ENCODE results near the gene NBPF6. TPM values are rescaled to one million over a fixed set of nuclear protein-coding genes. Genes with fewer than 3 reads are reported as not detected.
"Not testable (repeated sequence)": the region's sequence is repeated elsewhere in the genome, so short reads cannot be mapped to it uniquely, and the experiment has no call there.

Gene NBPF6
- total and polyA plus RNA-seq, 3 donors from 2014 or later, result 1.8 to 10.7 (median 6.8) TPM

DNA sequence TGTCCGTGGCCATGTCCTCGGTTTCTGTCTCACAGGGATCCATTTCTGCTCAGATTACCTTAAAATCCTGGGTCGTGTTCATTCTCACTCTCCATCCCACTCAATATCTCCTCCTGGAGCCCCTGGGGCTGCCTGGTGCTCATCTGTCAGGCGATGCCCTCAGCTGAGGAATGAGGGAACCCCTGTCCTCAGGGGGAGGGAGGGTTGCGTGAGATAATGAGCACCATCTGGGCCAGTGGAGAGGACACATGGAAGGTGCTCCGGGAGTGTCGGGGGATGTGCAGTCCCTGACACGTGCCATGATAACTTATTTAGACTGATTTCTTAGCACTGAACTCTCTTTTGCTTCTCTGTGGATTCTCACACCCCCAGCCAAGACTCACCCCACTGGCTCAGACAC lies 16.0 kb downstream of the NBPF6 start:
- H3K27ac ChIP-seq; H3K9me3 ChIP-seq; H3K36me3 ChIP-seq (ENCODE audit: low read depth, missing control alignments); DNase-seq; H3K4me3 ChIP-seq; intact Hi-C loops (cut with DNase I; ENCODE audit: low total_unique reads); H3K4me1 ChIP-seq; H3K27me3 ChIP-seq: not testable (repeated sequence)
- WGBS, 2 donors, result no CpG with 5 or more reads among the region's 8 CpGs

DNA sequence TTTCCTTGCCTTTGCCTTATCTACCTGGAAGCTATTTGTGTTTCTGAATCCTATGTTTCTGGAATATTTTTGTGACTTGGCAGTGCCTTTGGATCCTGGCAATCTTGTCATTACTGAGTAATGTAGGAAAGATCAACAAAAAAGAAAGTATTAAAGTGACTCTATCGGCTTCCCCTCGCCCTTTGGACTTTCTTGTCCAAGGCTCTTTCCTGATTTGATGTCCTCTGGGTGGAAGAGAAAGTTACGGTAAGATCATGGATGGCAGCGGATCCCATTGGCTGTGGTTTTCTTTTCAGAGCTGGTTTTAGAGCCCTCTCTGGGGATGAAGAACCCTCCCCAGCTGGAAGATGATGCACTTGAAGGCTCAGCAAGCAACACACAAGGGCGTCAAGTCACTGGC lies 17.0 kb downstream of the NBPF6 start:
- H3K4me3 ChIP-seq; DNase-seq; H3K27me3 ChIP-seq; H3K36me3 ChIP-seq (ENCODE audit: low read depth, missing control alignments); H3K4me1 ChIP-seq; intact Hi-C loops (cut with DNase I; ENCODE audit: low total_unique reads); H3K9me3 ChIP-seq; H3K27ac ChIP-seq: not testable (repeated sequence)
- no CpG with 5 or more reads among the region's 5 CpGs for WGBS, 2 donors

DNA sequence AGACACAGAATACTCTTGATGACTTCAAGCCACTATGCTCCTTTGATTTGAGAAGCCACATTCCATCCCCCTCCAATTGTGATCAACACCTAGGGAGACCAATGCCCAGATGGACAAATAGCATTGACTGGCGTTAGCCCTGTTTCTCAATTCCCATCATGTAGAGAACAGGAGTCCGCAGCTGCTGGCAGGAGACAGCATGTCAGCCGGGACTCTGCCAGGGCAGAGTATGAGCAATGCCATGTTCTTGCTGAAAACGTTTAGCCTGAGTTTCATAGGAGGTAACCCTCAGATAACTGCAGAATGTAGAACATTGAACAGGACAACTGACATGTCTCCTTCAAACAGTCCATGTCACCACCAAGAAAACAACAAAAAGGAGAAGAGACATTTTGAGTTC lies 20.6 kb downstream of the NBPF6 start:
- H3K27me3 ChIP-seq; H3K4me1 ChIP-seq; DNase-seq; intact Hi-C loops (cut with DNase I; ENCODE audit: low total_unique reads); H3K36me3 ChIP-seq (ENCODE audit: low read depth, missing control alignments); H3K27ac ChIP-seq; H3K9me3 ChIP-seq; H3K4me3 ChIP-seq: not testable (repeated sequence)
- WGBS, 2 donors, result 71 to 73% methylated on average over 4 of the region's 4 CpGs

DNA sequence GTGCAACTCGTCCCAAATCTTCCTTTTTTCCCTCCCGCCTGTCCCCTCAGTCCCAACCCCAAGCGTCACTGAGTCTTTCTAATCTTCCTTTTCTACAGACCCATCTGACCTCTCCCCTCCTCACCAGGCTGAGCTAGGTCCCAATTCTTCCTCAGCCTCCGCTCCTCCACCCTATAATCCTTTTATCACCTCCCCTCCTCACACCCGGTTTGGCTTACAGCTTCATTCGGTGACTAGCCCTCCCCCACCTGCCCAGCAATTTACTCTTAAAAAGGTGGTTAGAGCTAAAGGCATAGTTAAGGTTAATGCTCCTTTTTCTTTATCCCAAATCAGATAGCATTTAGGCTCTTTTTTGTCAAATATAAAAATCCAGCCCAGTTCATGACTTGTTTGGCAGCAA lies 24.4 kb downstream of the NBPF6 start:
- H3K27ac ChIP-seq; H3K27me3 ChIP-seq; H3K4me3 ChIP-seq; intact Hi-C loops (cut with DNase I; ENCODE audit: low total_unique reads); DNase-seq; H3K9me3 ChIP-seq; H3K36me3 ChIP-seq (ENCODE audit: low read depth, missing control alignments); H3K4me1 ChIP-seq: not testable (repeated sequence)
- WGBS, 2 donors, result 72 to 88% methylated on average over 6 of the region's 6 CpGs

DNA sequence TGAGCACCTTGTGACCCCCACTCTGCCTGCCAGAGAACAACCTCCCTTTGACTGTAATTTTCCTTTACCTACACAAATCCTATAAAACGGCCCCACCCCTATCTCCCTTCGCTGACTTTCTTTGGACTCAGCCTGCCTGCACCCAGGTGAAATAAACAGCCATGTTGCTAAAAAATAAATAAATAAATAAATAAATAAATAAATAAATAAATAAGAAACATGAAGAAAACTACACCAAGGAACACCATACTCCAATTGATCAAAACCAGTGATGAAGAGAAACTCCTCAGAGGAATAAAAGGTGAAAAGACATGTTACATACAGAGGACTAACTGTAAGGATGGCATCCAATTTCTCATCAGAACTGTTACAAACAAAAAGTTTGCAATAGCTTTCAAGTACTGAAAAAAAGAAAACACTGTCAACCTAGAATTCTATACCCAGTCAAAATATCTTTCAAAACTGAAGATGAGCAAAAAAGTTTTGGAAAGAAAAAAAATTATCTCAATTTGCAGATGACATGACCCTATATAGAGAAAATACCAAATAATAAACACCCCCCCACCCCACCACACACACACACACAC lies 28.4 kb downstream of the NBPF6 start:
- H3K4me3 ChIP-seq, result no peak overlapping the region
- no peaks in the 10 kb centered on the region for H3K36me3 ChIP-seq (ENCODE audit: low read depth, missing control alignments)
- no peaks in the 10 kb centered on the region for H3K4me1 ChIP-seq
- TF ChIP-seq POLR2A (IDR thresholded peaks at IDR 0.05), result no peak
- TF ChIP-seq, protein P1, sequence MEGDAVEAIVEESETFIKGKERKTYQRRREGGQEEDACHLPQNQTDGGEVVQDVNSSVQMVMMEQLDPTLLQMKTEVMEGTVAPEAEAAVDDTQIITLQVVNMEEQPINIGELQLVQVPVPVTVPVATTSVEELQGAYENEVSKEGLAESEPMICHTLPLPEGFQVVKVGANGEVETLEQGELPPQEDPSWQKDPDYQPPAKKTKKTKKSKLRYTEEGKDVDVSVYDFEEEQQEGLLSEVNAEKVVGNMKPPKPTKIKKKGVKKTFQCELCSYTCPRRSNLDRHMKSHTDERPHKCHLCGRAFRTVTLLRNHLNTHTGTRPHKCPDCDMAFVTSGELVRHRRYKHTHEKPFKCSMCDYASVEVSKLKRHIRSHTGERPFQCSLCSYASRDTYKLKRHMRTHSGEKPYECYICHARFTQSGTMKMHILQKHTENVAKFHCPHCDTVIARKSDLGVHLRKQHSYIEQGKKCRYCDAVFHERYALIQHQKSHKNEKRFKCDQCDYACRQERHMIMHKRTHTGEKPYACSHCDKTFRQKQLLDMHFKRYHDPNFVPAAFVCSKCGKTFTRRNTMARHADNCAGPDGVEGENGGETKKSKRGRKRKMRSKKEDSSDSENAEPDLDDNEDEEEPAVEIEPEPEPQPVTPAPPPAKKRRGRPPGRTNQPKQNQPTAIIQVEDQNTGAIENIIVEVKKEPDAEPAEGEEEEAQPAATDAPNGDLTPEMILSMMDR (IDR thresholded peaks at IDR 0.05), result no peak
- no peak for DNase-seq
- intact Hi-C loops (cut with DNase I; ENCODE audit: low total_unique reads), result no loop called here
- H3K9me3 ChIP-seq, result no peaks in the 10 kb centered on the region
- H3K27me3 ChIP-seq, result no peaks in the 10 kb centered on the region
- 84 to 90% methylated on average over 2 of the region's 2 CpGs for WGBS, 2 donors
- H3K27ac ChIP-seq, result no peak overlapping the region

DNA sequence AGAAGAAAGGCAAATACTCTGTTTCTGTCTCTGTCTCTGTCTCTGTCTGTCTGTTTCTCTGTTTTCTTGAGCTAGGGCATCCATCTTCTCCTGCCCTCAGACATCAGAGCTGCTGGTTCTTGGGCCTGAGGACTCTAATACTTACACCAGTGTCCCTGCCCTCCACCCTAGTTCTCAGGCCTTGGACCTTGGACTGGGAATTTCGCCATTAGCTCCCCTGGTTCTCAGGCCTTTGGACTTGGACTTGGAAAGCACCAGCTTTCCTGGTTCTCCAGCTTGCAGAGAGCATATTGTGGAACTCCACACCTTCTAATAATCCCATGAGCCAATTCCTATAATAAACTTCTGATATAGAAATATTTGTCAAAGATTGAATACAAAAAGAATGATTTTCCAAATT lies 32.6 kb downstream of the NBPF6 start:
- intact Hi-C loops (cut with DNase I; ENCODE audit: low total_unique reads), result no loop called here
- no peaks in the 10 kb centered on the region for H3K36me3 ChIP-seq (ENCODE audit: low read depth, missing control alignments)
- no peaks in the 10 kb centered on the region for H3K27me3 ChIP-seq
- TF ChIP-seq, protein P1 (IDR thresholded peaks at IDR 0.05), result no peak
- TF ChIP-seq POLR2A (IDR thresholded peaks at IDR 0.05), result no peak
- no peaks in the 10 kb centered on the region for H3K4me1 ChIP-seq
- no peaks in the 10 kb centered on the region for H3K9me3 ChIP-seq
- no peak for DNase-seq
- H3K27ac ChIP-seq, result no peak overlapping the region
- no peak overlapping the region for H3K4me3 ChIP-seq
- 73 to 80% methylated on average over 1 of the region's 1 CpG for WGBS, 2 donors

DNA sequence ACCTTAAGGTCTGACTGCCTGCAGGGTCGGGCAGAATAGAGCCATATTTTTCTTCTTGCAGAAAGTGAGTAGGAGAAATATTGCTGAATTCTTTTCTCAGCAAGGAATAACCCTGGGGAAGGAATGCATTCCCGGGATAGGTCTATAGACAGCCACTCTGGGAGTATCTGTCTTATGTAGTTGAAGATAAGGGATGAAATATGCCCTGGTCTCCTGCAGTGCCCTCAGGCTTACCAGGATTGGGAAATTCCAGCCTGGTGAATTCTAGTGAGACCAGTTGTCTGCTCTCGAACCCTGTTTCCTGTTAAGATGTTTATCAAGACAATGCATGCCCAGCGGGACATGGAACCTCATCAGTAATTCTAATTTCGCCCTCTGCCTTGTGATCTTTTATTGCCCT lies 35.8 kb downstream of the NBPF6 start:
- intact Hi-C loops (cut with DNase I; ENCODE audit: low total_unique reads); H3K27me3 ChIP-seq; H3K9me3 ChIP-seq; H3K36me3 ChIP-seq (ENCODE audit: low read depth, missing control alignments); DNase-seq; H3K4me1 ChIP-seq; H3K4me3 ChIP-seq; H3K27ac ChIP-seq: not testable (repeated sequence)
- 82 to 85% methylated on average over 5 of the region's 5 CpGs for WGBS, 2 donors

DNA sequence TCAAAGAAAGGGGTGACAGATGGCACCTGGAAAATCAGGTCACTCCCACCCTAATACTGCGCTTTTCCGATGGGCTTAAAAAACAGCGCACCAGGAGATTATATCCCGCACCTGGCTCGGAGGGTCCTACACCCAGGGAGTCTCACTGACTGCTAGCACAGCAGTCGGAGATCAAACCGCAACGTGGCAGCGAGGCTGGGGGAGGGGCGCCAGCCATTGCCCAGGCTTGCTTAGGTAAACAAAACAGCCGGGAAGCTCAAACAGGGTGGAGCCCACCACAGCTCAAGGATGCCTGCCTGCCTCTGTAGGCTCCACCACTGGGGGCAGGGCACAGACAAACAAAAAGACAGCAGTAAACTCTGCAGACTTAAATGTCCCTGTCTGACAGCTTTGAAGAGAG lies 36.6 kb downstream of the NBPF6 start:
- H3K27me3 ChIP-seq; H3K9me3 ChIP-seq; H3K36me3 ChIP-seq (ENCODE audit: low read depth, missing control alignments); intact Hi-C loops (cut with DNase I; ENCODE audit: low total_unique reads); DNase-seq; H3K4me1 ChIP-seq; H3K4me3 ChIP-seq; H3K27ac ChIP-seq: not testable (repeated sequence)
- WGBS, 2 donors, result 93 to 95% methylated on average over 11 of the region's 11 CpGs

DNA sequence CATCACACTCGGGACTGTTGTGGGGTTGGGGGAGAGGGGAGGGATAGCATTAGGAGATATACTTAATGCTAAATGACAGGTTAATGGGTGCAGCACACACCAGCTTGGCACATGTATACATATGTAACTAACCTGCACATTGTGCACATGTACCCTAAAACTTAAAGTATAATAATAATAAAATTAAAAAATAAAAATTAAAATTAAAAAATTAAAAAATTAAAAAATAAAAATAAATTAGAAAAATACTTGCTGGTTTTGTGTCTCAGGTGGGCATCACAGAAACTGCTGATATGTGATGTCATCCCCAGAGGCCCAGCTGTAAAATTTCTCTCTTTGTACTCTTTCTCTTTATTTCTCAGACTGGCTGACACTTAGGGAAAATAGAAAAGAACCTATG lies 44.9 kb downstream of the NBPF6 start:
- 90 to 92% methylated on average over 1 of the region's 1 CpG for WGBS, 2 donors
- H3K4me1 ChIP-seq; H3K9me3 ChIP-seq; intact Hi-C loops (cut with DNase I; ENCODE audit: low total_unique reads); DNase-seq; H3K36me3 ChIP-seq (ENCODE audit: low read depth, missing control alignments); H3K27me3 ChIP-seq; H3K27ac ChIP-seq; H3K4me3 ChIP-seq: not testable (repeated sequence)

DNA sequence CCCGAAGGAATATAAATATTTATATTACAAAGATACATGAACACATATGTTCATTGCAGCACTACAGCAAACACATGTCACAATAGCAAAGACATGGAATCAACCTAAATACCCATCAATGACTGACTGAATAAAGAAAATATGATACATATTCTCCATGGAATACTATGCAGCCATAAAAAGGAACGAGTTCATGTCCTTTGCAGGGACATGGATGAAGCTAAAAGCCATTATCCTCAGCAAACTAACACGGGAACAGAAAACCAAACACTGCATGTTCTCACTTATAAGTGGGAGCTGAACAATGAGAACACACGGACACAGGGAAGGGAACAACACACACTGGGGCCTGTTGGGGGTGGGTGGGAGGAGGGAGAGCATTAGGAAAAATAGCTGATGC lies 46.7 kb downstream of the NBPF6 start:
- H3K4me1 ChIP-seq; H3K9me3 ChIP-seq; H3K27me3 ChIP-seq; H3K36me3 ChIP-seq (ENCODE audit: low read depth, missing control alignments); DNase-seq; H3K27ac ChIP-seq; intact Hi-C loops (cut with DNase I; ENCODE audit: low total_unique reads); H3K4me3 ChIP-seq: not testable (repeated sequence)
- WGBS, 2 donors, result 89 to 90% methylated on average over 4 of the region's 4 CpGs

Measured in testis (tissue), 3 donors.